GM12878 (cell line): ENCODE measurements around the gene TOM1L2. TPM values are rescaled to one million over a fixed set of nuclear protein-coding genes. Genes with fewer than 3 reads are reported as not detected.
A peak's percentile ranks its signal among the peaks of the same experiment; 100 is the strongest.

Experiments used
- ATF7 ChIP-seq: fragments of 450-650 bp; IDR thresholded peaks from 2 replicates; pipeline ENCODE4 v1.6.1; 2016; ENCODE audit warnings: low read depth, mild to moderate bottlenecking
- BMI1 ChIP-seq: fragments of 450-650 bp; IDR thresholded peaks from 2 replicates; pipeline ENCODE4 v1.6.1; 2016; ENCODE audit warnings: mild to moderate bottlenecking, moderate library complexity, borderline replicate concordance
- CREB1 ChIP-seq: IDR thresholded peaks from 2 replicates; pipeline ENCODE4 v1.6.1; 2012; ENCODE audit warnings: low read depth, mild to moderate bottlenecking, inconsistent platforms
- FOXK2 ChIP-seq: fragments of 450-650 bp; IDR thresholded peaks from 2 replicates; pipeline ENCODE4 v1.6.1; 2017; ENCODE audit warnings: mild to moderate bottlenecking, moderate library complexity
- HDAC6 ChIP-seq: fragments of 200-600 bp; sonication (generic); IDR thresholded peaks from one replicate; pipeline ENCODE4 v1.8.0; 2017; ENCODE audit warnings: antibody characterized with exemption; ENCODE audit not compliant: unreplicated experiment
- MTA2 ChIP-seq: fragments of 450-650 bp; IDR thresholded peaks from 2 replicates; pipeline ENCODE4 v1.6.1; 2016; ENCODE audit warnings: low read depth, mild to moderate bottlenecking, moderate library complexity
- NBN ChIP-seq: fragments of 450-650 bp; IDR thresholded peaks from 2 replicates; pipeline ENCODE4 v1.6.1; 2016
- NR2C2 ChIP-seq: IDR thresholded peaks from 2 replicates; pipeline ENCODE4 v1.6.1; 2011; ENCODE audit warnings: borderline replicate concordance, low read depth; ENCODE audit not compliant: control insufficient read depth, insufficient read length
- NR2F1 ChIP-seq: fragments of 450-650 bp; conservative IDR thresholded peaks from 2 replicates; pipeline ENCODE4 v1.6.1; 2017; ENCODE audit warnings: mild to moderate bottlenecking
- PAX5 ChIP-seq: IDR thresholded peaks from 2 replicates; pipeline ENCODE4 v1.6.1; 2011; ENCODE audit warnings: low read depth, low read length, borderline replicate concordance
- RBBP5 ChIP-seq: fragments of 200-600 bp; sonication (generic); conservative IDR thresholded peaks from 2 replicates; pipeline ENCODE4 v1.6.1; 2016
- SMAD1 ChIP-seq: fragments of 450-650 bp; IDR thresholded peaks from 2 replicates; pipeline ENCODE4 v1.6.1; 2018; ENCODE audit warnings: mild to moderate bottlenecking, low read depth; ENCODE audit not compliant: partially characterized antibody
- SPI1 ChIP-seq: IDR thresholded peaks from 2 replicates; pipeline ENCODE4 v1.6.1; 2011; ENCODE audit warnings: low read depth, mild to moderate bottlenecking, low read length, moderate library complexity, borderline replicate concordance; ENCODE audit not compliant: insufficient read depth
- SREBF2 ChIP-seq: IDR thresholded peaks from 2 replicates; pipeline ENCODE4 v1.6.1; 2012; ENCODE audit warnings: mild to moderate bottlenecking, low read length
- STAT1 ChIP-seq: fragments of 450-650 bp; conservative IDR thresholded peaks from 2 replicates; pipeline ENCODE4 v1.6.1; 2014; ENCODE audit warnings: antibody characterized with exemption, mild to moderate bottlenecking
- TAF1 ChIP-seq: IDR thresholded peaks from 2 replicates; pipeline ENCODE4 v1.6.1; 2011; ENCODE audit warnings: mild to moderate bottlenecking, low read depth, low read length, borderline replicate concordance
- TCF12 ChIP-seq: IDR thresholded peaks from 2 replicates; pipeline ENCODE4 v1.6.1; 2011; ENCODE audit warnings: low read depth, mild to moderate bottlenecking, low read length
- ZBED1 ChIP-seq: IDR thresholded peaks from 2 replicates; pipeline ENCODE4 v1.6.1; 2016; ENCODE audit warnings: borderline replicate concordance
- ZNF24 ChIP-seq: fragments of 450-650 bp; IDR thresholded peaks from 2 replicates; pipeline ENCODE4 v1.6.1; 2017; ENCODE audit warnings: antibody characterized with exemption, mild to moderate bottlenecking
- ZNF622 ChIP-seq: fragments of 450-650 bp; IDR thresholded peaks from 2 replicates; pipeline ENCODE4 v1.6.1; 2017; ENCODE audit warnings: mild to moderate bottlenecking, inconsistent platforms
- ZZZ3 ChIP-seq: IDR thresholded peaks from 2 replicates; pipeline ENCODE4 v1.6.1; 2011; ENCODE audit warnings: low read depth; ENCODE audit not compliant: control insufficient read depth, insufficient read length
- polyA plus RNA-seq, 11 experiments: library from polyadenylated mRNA; depleted of rRNA in 4 of 11; unstranded in 6 of 11; stranded (reverse) in 5 of 11; fragments of >200 nt; fragmentation: Nextera tagmentation in 4 of 11; fragmentation: Illumina TruSeq in 1 of 11; extraction: Ambion mirVana in 4 of 11; extraction: Trizol in 1 of 11; gene quantifications; 1 replicate in 1 of 11; 2 replicates in 10 of 11; pipeline versions ENCODE4 v1.2.1 to v1.2.3, GENCODE V29; 2011 to 2016; ENCODE audit warnings: inconsistent platforms in 2 of 11, missing spikeins in 2 of 11, low read depth in 1 of 11
- total RNA-seq, 4 experiments: library from RNA; depleted of rRNA in 3 of 4; stranded (reverse); fragments of >200 nt in 3 of 4; fragmentation: Illumina TruSeq in 1 of 4; extraction: Trizol in 1 of 4; gene quantifications; 2 replicates each; pipeline versions ENCODE4 v1.2.1 to v1.2.3, GENCODE V29; 2013 to 2021
- TF ChIP-seq, protein P1 (sequence below): fragments of 450-650 bp; IDR thresholded peaks from 2 replicates; pipeline ENCODE4 v1.6.1; 2017; ENCODE audit warnings: low read depth, mild to moderate bottlenecking, moderate library complexity
- TF ChIP-seq, protein P2 (sequence below): fragments of 450-650 bp; IDR thresholded peaks from 2 replicates; pipeline ENCODE4 v1.6.1; 2018; ENCODE audit warnings: mild to moderate bottlenecking, low read depth, moderate library complexity; ENCODE audit not compliant: partially characterized antibody
- TF ChIP-seq, protein P3 (sequence below): fragments of 450-650 bp; IDR thresholded peaks from 2 replicates; pipeline ENCODE4 v1.6.1; 2017; ENCODE audit warnings: mild to moderate bottlenecking
- TF ChIP-seq, protein P4 (sequence below): fragments of 450-650 bp; IDR thresholded peaks from 2 replicates; pipeline ENCODE4 v1.6.1; 2016; ENCODE audit warnings: mild to moderate bottlenecking

TOM1L2 gene
- total and polyA plus RNA-seq, 10 of the 15 experiments (the other 5 are each of a cell fraction or from before 2014, with no cell fraction given) = 0.19 to 19.2 (median 8.1) TPM

DNA sequence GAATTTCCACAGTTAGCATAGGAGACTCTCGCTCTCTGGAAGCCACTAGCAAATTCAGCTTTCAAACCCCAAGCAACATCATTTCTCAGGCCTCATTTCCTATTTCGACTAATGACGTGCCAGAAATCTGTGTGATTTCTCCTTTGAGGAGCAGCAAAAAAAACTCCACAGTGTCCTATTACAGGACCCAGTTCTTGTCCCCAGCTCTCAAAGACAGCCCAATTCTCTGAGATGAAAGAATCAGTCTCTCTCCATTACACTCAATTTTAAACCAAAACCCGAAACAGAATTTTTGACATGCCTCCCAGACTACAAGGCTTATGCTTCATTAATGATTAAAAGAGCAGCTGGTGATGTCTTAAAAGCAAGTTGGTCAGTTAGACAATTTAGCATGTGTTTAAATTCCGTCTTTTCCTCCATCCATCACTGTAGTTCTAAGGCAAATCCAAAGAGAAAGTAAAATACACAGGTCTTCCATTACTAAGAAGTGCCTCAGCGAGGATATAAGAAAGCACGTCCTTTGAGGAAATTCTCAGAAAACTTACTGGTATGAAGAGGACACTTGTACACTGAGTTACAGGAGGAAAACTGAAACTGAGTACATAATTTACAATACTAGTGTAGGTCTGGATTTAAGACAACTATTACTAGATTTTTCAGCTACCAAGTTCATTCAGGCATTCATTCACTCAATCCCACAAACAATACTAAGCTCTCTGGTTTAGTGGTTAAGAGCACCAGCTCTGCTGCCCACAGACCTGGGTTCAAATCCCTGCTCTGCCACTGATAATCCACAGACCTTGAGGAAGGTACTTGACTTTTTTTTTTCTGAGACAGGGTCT lies 12.5 kb downstream of the TOM1L2 start (continued):
- TF ChIP-seq, protein P1, sequence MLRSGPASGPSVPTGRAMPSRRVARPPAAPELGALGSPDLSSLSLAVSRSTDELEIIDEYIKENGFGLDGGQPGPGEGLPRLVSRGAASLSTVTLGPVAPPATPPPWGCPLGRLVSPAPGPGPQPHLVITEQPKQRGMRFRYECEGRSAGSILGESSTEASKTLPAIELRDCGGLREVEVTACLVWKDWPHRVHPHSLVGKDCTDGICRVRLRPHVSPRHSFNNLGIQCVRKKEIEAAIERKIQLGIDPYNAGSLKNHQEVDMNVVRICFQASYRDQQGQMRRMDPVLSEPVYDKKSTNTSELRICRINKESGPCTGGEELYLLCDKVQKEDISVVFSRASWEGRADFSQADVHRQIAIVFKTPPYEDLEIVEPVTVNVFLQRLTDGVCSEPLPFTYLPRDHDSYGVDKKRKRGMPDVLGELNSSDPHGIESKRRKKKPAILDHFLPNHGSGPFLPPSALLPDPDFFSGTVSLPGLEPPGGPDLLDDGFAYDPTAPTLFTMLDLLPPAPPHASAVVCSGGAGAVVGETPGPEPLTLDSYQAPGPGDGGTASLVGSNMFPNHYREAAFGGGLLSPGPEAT = peak; percentile 17; the same call in 1 of the 2 replicates
- TF ChIP-seq ZZZ3 = no peak
- no peak for TF ChIP-seq STAT1
- peak; percentile 82 for TF ChIP-seq SREBF2
- TF ChIP-seq, protein P2, sequence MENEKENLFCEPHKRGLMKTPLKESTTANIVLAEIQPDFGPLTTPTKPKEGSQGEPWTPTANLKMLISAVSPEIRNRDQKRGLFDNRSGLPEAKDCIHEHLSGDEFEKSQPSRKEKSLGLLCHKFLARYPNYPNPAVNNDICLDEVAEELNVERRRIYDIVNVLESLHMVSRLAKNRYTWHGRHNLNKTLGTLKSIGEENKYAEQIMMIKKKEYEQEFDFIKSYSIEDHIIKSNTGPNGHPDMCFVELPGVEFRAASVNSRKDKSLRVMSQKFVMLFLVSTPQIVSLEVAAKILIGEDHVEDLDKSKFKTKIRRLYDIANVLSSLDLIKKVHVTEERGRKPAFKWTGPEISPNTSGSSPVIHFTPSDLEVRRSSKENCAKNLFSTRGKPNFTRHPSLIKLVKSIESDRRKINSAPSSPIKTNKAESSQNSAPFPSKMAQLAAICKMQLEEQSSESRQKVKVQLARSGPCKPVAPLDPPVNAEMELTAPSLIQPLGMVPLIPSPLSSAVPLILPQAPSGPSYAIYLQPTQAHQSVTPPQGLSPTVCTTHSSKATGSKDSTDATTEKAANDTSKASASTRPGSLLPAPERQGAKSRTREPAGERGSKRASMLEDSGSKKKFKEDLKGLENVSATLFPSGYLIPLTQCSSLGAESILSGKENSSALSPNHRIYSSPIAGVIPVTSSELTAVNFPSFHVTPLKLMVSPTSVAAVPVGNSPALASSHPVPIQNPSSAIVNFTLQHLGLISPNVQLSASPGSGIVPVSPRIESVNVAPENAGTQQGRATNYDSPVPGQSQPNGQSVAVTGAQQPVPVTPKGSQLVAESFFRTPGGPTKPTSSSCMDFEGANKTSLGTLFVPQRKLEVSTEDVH = no peak
- no peak for TF ChIP-seq BMI1
- no peak for TF ChIP-seq PAX5
- TF ChIP-seq ZNF622 = no peak
- no peak for TF ChIP-seq ZBED1
- TF ChIP-seq TCF12 = 0 out of 2 replicates have a peak, but pooled peaks have one; percentile 24
- TF ChIP-seq, protein P3, sequence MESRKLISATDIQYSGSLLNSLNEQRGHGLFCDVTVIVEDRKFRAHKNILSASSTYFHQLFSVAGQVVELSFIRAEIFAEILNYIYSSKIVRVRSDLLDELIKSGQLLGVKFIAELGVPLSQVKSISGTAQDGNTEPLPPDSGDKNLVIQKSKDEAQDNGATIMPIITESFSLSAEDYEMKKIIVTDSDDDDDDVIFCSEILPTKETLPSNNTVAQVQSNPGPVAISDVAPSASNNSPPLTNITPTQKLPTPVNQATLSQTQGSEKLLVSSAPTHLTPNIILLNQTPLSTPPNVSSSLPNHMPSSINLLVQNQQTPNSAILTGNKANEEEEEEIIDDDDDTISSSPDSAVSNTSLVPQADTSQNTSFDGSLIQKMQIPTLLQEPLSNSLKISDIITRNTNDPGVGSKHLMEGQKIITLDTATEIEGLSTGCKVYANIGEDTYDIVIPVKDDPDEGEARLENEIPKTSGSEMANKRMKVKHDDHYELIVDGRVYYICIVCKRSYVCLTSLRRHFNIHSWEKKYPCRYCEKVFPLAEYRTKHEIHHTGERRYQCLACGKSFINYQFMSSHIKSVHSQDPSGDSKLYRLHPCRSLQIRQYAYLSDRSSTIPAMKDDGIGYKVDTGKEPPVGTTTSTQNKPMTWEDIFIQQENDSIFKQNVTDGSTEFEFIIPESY = no peak
- no peak for TF ChIP-seq FOXK2
- TF ChIP-seq HDAC6 = no peak
- 0 out of 2 replicates have a peak, but pooled peaks have one; percentile 64 for TF ChIP-seq NBN
- TF ChIP-seq SMAD1 = no peak
- TF ChIP-seq ATF7 = peak; percentile 50; the same call in 1 of the 2 replicates
- TF ChIP-seq NR2C2 = no peak
- no peak for TF ChIP-seq CREB1
- TF ChIP-seq ZNF24 = peak; percentile 96
- no peak for TF ChIP-seq RBBP5
- TF ChIP-seq, protein P4, sequence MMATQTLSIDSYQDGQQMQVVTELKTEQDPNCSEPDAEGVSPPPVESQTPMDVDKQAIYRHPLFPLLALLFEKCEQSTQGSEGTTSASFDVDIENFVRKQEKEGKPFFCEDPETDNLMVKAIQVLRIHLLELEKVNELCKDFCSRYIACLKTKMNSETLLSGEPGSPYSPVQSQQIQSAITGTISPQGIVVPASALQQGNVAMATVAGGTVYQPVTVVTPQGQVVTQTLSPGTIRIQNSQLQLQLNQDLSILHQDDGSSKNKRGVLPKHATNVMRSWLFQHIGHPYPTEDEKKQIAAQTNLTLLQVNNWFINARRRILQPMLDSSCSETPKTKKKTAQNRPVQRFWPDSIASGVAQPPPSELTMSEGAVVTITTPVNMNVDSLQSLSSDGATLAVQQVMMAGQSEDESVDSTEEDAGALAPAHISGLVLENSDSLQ = peak; percentile 13; the same call in 1 of the 2 replicates
- TF ChIP-seq SPI1 = no peak
- 0 out of 2 replicates have a peak, but pooled peaks have one; percentile 19 for TF ChIP-seq MTA2
- TF ChIP-seq TAF1 = no peak
- no peak for TF ChIP-seq NR2F1
